Upper lobe of right lung (tissue), 1 donor: ENCODE data around the gene AQP7. TPM values are rescaled to one million over a fixed set of nuclear protein-coding genes. Genes with fewer than 3 reads are reported as not detected.
"Not testable (repeated sequence)": the region's sequence is repeated elsewhere in the genome, so short reads cannot be mapped to it uniquely, and the experiment has no call there.

Source experiments
- ATAC-seq: fragments of 200-7000 bp; cut with Tn5 transposase; one replicate; pipeline ENCODE4 v1.9.1; 2020; ENCODE audit warnings: mild to moderate bottlenecking, moderate library complexity
- DNase-seq: peaks from one replicate; pipeline ENCODE4 v3.0.0-alpha.2; 2020
- H3K27ac ChIP-seq: fragments of 200-600 bp; one replicate; pipeline ENCODE4 v1.8.0; 2022
- H3K27me3 ChIP-seq: fragments of 200-600 bp; one replicate; pipeline ENCODE4 v1.8.0; 2022; ENCODE audit warnings: mild to moderate bottlenecking
- H3K36me3 ChIP-seq: fragments of 200-600 bp; one replicate; pipeline ENCODE4 v1.8.0; 2022
- H3K4me1 ChIP-seq: fragments of 200-600 bp; one replicate; pipeline ENCODE4 v1.8.0; 2022
- H3K4me3 ChIP-seq: fragments of 200-600 bp; one replicate; pipeline ENCODE4 v1.8.0; 2022; ENCODE audit warnings: mild to moderate bottlenecking
- H3K9me3 ChIP-seq: fragments of 200-600 bp; one replicate; pipeline ENCODE4 v1.8.0; 2022
- CTCF ChIP-seq: fragments of 200-600 bp; IDR thresholded peaks from one replicate; pipeline ENCODE4 v1.8.0; 2022; ENCODE audit warnings: antibody characterized with exemption
- intact Hi-C: fragments of 100-400 bp; cut with DNase I; formaldehyde crosslinking; loops from one replicate; pipeline ENCODE4 v1.11.0; 2022
- total RNA-seq: library from RNA; stranded (reverse); fragmentation: NEBNext Ultra II Directional; extraction: Animal tissue kit (Norgen Biotek cat#: 25700); gene quantifications from one replicate; pipeline ENCODE4 v1.2.1, GENCODE V29; 2021
- donor health status: DM: no; HTN: yes; CAD: no; lungs with severe emphysema.

AQP7 gene
- total RNA-seq, 1 donor from 2014 or later: 2.4 TPM

- H3K4me3 ChIP-seq, H3K36me3 ChIP-seq, ATAC-seq, intact Hi-C loops, H3K27ac ChIP-seq, H3K9me3 ChIP-seq, H3K27me3 ChIP-seq: not testable (repeated sequence)
- H3K4me1 ChIP-seq: peaks cover 20% of the 10 kb centered on the region
- peak; percentile 84 for DNase-seq
Measured at GRCh38 chr9:33395159-33395879, 7.0 kb downstream of the AQP7 start.

- DNase-seq, H3K36me3 ChIP-seq, H3K27me3 ChIP-seq, H3K27ac ChIP-seq, ATAC-seq, intact Hi-C loops, H3K9me3 ChIP-seq, H3K4me3 ChIP-seq: not testable (repeated sequence)
- H3K4me1 ChIP-seq: peaks cover 20% of the 10 kb centered on the region
Measured at GRCh38 chr9:33393986-33394385, 8.4 kb downstream of the AQP7 start.

- ATAC-seq: no peak
- no peak overlapping the region for H3K27ac ChIP-seq
- no peak overlapping the region for H3K4me3 ChIP-seq
- intact Hi-C loops: no loop called here
- H3K4me1 ChIP-seq: peaks cover 20% of the 10 kb centered on the region
- peak; percentile 74 for DNase-seq
- H3K27me3 ChIP-seq: no peaks in the 10 kb centered on the region
- TF ChIP-seq CTCF: no peak
- no peaks in the 10 kb centered on the region for H3K36me3 ChIP-seq
- no peaks in the 10 kb centered on the region for H3K9me3 ChIP-seq
Measured at GRCh38 chr9:33393581-33393980, 8.8 kb downstream of the AQP7 start.

- H3K4me3 ChIP-seq, ATAC-seq, intact Hi-C loops, DNase-seq, H3K27me3 ChIP-seq, H3K36me3 ChIP-seq, H3K27ac ChIP-seq, H3K9me3 ChIP-seq: not testable (repeated sequence)
- H3K4me1 ChIP-seq: peaks cover 20% of the 10 kb centered on the region
Measured at GRCh38 chr9:33392591-33393021, 9.8 kb downstream of the AQP7 start.

- peaks cover 20% of the 10 kb centered on the region for H3K4me1 ChIP-seq
- H3K4me3 ChIP-seq, intact Hi-C loops, H3K9me3 ChIP-seq, H3K36me3 ChIP-seq, H3K27me3 ChIP-seq: not testable (repeated sequence)
- DNase-seq (peak; percentile 85), ATAC-seq (peak; percentile 61)
- H3K27ac ChIP-seq: peak overlapping the region; percentile 85
Measured at GRCh38 chr9:33391111-33391771, 11.1 kb downstream of the AQP7 start.

- no peaks in the 10 kb centered on the region for H3K27me3 ChIP-seq
- H3K4me1 ChIP-seq: peaks cover 18% of the 10 kb centered on the region
- no peak overlapping the region for H3K27ac ChIP-seq
- no peak for TF ChIP-seq CTCF
- no peaks in the 10 kb centered on the region for H3K36me3 ChIP-seq
- DNase-seq: no peak
- intact Hi-C loops: no loop called here
- H3K9me3 ChIP-seq: no peaks in the 10 kb centered on the region
- H3K4me3 ChIP-seq: no peak overlapping the region
- no peak for ATAC-seq
Measured at GRCh38 chr9:33388110-33388994, 14.0 kb downstream of the AQP7 start.

GRCh38 chr9:33386998-33387397 is 15.4 kb downstream of the AQP7 start:
- H3K27ac ChIP-seq, intact Hi-C loops, H3K36me3 ChIP-seq, ATAC-seq, H3K9me3 ChIP-seq, H3K27me3 ChIP-seq, H3K4me3 ChIP-seq: not testable (repeated sequence)
- DNase-seq: peak; percentile 52
- H3K4me1 ChIP-seq: peaks cover 11% of the 10 kb centered on the region

- intact Hi-C loops, H3K36me3 ChIP-seq, H3K27ac ChIP-seq, H3K4me3 ChIP-seq, H3K4me1 ChIP-seq, H3K27me3 ChIP-seq, DNase-seq, ATAC-seq, H3K9me3 ChIP-seq: not testable (repeated sequence)
Measured at GRCh38 chr9:33386641-33386996, 15.7 kb downstream of the AQP7 start.

GRCh38 chr9:33385979-33386640 is 16.3 kb downstream of the AQP7 start:
- ATAC-seq, H3K4me3 ChIP-seq, H3K9me3 ChIP-seq, H3K4me1 ChIP-seq, H3K27me3 ChIP-seq, DNase-seq, intact Hi-C loops, H3K36me3 ChIP-seq, H3K27ac ChIP-seq: not testable (repeated sequence)

GRCh38 chr9:33385536-33385935 is 16.8 kb downstream of the AQP7 start:
- DNase-seq, H3K4me1 ChIP-seq: not testable (repeated sequence)

GRCh38 chr9:33383396-33383795 is 19.0 kb downstream of the AQP7 start:
- peak; percentile 54 for DNase-seq
- ATAC-seq, intact Hi-C loops: not testable (repeated sequence)

More at GRCh38 chr9:33385536-33385935, 16.8 kb downstream of the AQP7 start:
- intact Hi-C loops, H3K27ac ChIP-seq, H3K27me3 ChIP-seq, H3K9me3 ChIP-seq, H3K4me3 ChIP-seq, ATAC-seq, H3K36me3 ChIP-seq: not testable (repeated sequence)

More at GRCh38 chr9:33383396-33383795, 19.0 kb downstream of the AQP7 start:
- H3K4me1 ChIP-seq, H3K4me3 ChIP-seq, H3K27ac ChIP-seq, H3K36me3 ChIP-seq, H3K27me3 ChIP-seq, H3K9me3 ChIP-seq: not testable (repeated sequence)
